LNCAP (cell line): ENCODE measurements around the gene SLIT3.

Experiments used
- TF ChIP-seq, protein P1 (sequence below): fragments of 450-650 bp; IDR thresholded peaks from 2 replicates; pipeline ENCODE4 v1.5.1; 2017; ENCODE audit warnings: mild to moderate bottlenecking

The SLIT3 gene

DNA sequence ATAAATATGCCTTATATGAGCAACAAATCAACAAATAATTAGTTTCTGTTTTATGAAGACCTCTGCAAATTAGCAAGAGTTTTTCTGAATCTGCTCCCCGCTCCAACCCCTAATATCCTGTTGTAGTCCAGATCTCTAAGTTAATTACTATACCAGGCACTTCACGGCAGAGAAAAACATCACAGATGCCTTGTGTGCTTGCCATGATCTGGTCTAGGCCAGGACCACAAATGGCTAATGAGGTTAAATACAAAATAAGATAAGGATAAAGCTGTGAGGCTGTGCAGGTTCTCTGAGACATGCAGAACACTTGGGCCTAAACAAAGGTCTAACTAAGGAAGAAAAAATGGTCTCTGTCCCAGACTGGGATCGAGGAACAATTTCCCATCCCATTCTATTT, 150.8 kb downstream of the SLIT3 start:
- TF ChIP-seq, protein P1, sequence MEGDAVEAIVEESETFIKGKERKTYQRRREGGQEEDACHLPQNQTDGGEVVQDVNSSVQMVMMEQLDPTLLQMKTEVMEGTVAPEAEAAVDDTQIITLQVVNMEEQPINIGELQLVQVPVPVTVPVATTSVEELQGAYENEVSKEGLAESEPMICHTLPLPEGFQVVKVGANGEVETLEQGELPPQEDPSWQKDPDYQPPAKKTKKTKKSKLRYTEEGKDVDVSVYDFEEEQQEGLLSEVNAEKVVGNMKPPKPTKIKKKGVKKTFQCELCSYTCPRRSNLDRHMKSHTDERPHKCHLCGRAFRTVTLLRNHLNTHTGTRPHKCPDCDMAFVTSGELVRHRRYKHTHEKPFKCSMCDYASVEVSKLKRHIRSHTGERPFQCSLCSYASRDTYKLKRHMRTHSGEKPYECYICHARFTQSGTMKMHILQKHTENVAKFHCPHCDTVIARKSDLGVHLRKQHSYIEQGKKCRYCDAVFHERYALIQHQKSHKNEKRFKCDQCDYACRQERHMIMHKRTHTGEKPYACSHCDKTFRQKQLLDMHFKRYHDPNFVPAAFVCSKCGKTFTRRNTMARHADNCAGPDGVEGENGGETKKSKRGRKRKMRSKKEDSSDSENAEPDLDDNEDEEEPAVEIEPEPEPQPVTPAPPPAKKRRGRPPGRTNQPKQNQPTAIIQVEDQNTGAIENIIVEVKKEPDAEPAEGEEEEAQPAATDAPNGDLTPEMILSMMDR, result no peak

DNA sequence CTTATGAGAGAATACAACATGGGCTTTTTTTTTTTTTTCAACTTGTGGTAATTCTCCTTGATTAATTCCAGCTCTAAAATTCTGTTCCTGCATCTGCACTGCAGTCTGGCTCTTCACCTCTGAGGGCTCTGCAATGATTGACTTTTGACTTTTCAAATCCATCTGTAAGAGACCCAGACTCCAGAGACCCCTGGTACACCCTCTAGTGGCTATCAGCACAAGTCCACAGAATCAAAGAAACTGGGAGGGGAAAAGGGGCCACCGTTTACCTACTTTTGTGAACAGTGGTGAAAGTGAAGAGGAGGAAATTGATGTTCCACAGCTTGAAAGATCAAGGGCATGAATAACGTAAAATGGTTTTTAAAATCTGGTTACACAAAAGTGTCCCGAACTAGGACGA, 151.6 kb downstream of the SLIT3 start:
- TF ChIP-seq, protein P1, result peak; percentile 13; the same call in 1 of the 2 replicates

DNA sequence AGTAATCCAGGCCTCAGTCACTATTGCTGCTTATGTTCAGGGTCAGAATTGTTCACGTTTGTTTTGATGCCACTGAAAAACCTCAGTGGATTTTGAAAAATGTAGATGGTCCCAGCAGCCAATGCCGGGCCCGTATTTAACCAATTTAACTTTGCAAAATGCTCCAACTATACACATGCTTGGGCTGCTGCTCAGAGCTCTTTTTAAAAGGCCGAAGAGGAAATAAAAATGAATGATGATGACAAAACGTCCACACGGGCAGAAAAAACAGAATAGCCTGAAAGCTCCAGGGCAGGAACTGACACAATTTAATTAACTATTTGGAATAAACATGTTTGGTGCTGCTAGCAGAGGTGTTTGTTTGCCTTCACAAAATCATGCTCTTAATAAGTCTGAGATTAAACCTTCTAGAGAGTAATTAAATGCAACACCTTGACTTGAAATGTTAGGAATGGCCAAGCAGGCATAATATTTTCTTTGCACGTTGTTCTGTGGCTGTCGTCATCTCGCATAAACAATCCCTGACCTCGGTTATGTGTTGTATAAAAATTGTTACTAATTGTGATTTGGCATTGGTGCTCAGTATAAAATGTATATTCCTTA, 152.7 kb downstream of the SLIT3 start:
- TF ChIP-seq, protein P1, result no peak

DNA sequence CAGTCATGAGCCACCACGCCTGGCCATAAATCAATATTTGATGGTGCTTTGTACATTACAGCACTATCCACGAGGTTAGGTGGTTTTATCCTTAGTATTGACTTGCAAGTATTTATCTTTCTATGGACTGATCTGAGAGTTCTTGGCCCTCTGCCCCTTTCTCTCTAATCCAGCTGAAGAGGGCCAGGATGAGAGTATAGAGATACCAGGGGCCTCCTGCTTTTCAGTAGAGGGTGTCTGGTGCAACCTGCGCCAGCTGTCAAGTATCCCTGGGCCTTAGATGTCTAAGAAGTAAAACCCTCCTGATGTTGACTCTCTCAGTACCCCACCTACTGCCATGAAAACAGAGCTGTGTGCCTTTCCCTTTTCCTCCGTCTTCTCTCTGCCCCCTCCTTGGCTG, 153.4 kb downstream of the SLIT3 start:
- TF ChIP-seq, protein P1, result no peak

DNA sequence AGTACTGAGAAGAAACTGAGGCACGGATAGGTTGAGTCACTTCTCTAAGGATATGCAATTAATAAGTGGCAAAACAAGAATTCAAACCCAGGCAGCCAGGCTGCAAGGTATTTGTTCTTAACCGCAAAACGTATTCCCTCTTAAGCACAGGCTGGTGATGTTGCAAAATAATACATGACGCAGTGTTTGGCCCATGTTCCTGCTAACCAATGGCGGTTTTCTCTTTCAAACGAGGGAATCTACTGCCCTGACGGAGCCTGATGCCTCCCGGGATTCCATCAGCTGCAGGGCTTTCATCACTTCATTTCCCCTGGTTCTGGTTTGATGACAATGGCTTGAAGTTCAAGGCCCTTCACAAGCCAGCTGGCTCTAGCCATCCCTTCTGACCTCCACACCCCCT, 154.8 kb downstream of the SLIT3 start:
- TF ChIP-seq, protein P1, result no peak

DNA sequence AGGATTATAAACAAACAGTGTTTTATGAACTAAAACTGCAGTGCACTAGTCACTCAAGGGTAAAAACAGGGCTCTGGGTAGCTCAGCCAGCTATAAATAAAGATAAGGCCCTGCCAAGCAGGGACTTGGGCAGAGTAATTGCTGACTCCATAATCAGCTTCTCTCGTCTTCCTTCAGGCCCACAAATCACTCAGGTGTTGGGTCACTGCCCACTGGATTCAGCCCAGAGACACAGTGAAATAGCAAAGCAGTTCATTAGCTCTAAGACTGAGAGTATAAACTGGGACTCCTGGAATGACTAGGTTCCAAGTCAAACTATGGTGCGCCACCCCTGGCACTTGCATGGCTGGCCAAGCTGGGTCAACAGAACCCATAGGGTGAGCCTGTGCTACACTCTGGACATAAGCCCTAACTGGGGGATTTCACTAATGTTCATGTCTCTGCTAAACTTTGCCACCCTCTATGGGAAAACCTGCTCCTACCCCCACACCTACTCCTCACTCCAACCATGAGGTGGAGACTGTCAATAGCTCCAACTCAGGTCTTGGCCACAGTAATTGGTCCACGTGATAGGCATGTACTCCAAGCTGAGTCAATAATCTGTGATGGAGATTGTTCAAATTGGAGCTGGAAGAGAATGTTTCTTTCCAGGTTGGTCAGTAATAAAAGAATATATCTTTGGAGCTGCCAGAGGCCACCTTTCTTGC, 158.5 kb downstream of the SLIT3 start:
- TF ChIP-seq, protein P1, result peak; percentile 33; the same call in 1 of the 2 replicates

DNA sequence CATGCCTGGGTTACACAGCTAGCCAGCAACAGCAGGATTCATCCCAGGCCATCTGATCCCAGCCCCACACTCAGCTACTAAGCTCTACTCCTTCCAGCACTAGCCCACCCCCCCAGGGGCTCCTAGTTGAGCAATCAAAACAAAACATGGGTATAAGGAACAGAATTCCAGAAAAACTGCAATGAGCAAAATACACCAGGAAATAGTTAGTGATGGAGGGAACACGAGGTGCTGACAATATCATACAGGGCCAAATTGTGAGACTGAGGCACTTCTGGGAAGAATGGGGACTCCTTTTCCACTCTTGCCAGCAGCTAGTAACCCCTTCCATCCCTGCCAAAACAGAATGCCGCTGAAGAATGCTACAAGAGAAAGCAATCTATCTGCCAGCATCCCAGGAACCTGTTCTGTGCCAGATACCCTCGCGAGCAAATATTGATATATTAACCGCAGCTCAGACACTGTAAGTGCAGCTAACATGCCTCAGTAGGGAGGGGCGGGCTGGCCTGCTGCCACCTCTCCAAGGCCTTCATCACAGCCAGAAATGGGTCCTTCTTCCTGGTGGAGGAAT, 161.4 kb downstream of the SLIT3 start:
- TF ChIP-seq, protein P1, result no peak
